DND-41 (cell line): ENCODE results near the gene GPR82.
"Not testable (repeated sequence)": the region's sequence is repeated elsewhere in the genome, so short reads cannot be mapped to it uniquely, and the experiment has no call there.

Experiments used
- CTCF ChIP-seq: IDR thresholded peaks from 2 replicates; pipeline ENCODE4 v1.5.1; 2012; ENCODE audit warnings: borderline replicate concordance, low read length, moderate library complexity, mild to moderate bottlenecking; ENCODE audit not compliant: poor library complexity, severe bottlenecking; ENCODE audit errors: extremely low read depth
- EZH2 ChIP-seq: IDR thresholded peaks from 3 replicates; pipeline ENCODE4 v1.6.1; 2012; ENCODE audit warnings: borderline replicate concordance, low read depth, mild to moderate bottlenecking, moderate library complexity, low read length, inconsistent platforms; ENCODE audit not compliant: severe bottlenecking

GRCh38 chrX:41676361-41676760 lies 47.6 kb upstream of the GPR82 start:
- not testable (repeated sequence) for TF ChIP-seq CTCF, EZH2
